Colonic mucosa (tissue), 4 donors: Measurements from ENCODE around the gene RBP2. TPM values are rescaled to one million over a fixed set of nuclear protein-coding genes. Genes with fewer than 3 reads are reported as not detected.

Experiments used
- DNase-seq: peaks from one replicate; pipeline ENCODE4 v3.0.0-alpha.2; 2020
- H3K27ac ChIP-seq: fragments of 200-600 bp; one replicate; pipeline ENCODE4 v1.8.0; 2021
- H3K27me3 ChIP-seq: fragments of 200-600 bp; one replicate; pipeline ENCODE4 v1.8.0; 2021
- H3K36me3 ChIP-seq: fragments of 200-600 bp; one replicate; pipeline ENCODE4 v1.8.0; 2021
- H3K4me1 ChIP-seq: fragments of 200-600 bp; one replicate; pipeline ENCODE4 v1.8.0; 2021; ENCODE audit warnings: mild to moderate bottlenecking
- H3K4me3 ChIP-seq: fragments of 200-600 bp; one replicate; pipeline ENCODE4 v1.8.0; 2021
- H3K9ac ChIP-seq, 2 donors: one replicate each; pipeline ENCODE4 v1.7.0; 2013; ENCODE audit warnings: control low read depth in 2 of 2, low read depth in 2 of 2, low read length in 2 of 2
- H3K9me3 ChIP-seq: fragments of 200-600 bp; one replicate; pipeline ENCODE4 v1.8.0; 2021
- intact Hi-C: fragments of 100-400 bp; cut with DNase I; formaldehyde crosslinking; loops from one replicate; pipeline ENCODE4 v1.14.1; 2022
- total RNA-seq, 2 donors: library from RNA; stranded (reverse); fragmentation: NEBNext Ultra II Directional in 1 of 2; extraction: Animal tissue kit (Norgen Biotek cat#: 25700) in 1 of 2; gene quantifications; one replicate each; pipeline ENCODE4 v1.2.1, GENCODE V29; 2021
- TF ChIP-seq, protein P1 (sequence below): fragments of 200-600 bp; IDR thresholded peaks from one replicate; pipeline ENCODE4 v1.8.0; 2022; ENCODE audit warnings: antibody characterized with exemption, mild to moderate bottlenecking
- donor health status: healthy.
- donor health status: DM: no; HTN: no; CAD: no.
- donor health status: DM: no; HTN: no; CAD: no.

The RBP2 gene
- total RNA-seq, 2 donors from 2014 or later: 1.4 to 3.1 TPM

- Histone ChIP-seq H3K9me3 (no peaks in the 10 kb centered on the region), H3K27ac (no peak overlapping the region), H3K9ac (no peak overlapping the region), H3K27me3 (no peaks in the 10 kb centered on the region), H3K4me1 (no peaks in the 10 kb centered on the region), H3K36me3 (no peaks in the 10 kb centered on the region), H3K4me3 (no peak overlapping the region)
- TF ChIP-seq, protein P1, sequence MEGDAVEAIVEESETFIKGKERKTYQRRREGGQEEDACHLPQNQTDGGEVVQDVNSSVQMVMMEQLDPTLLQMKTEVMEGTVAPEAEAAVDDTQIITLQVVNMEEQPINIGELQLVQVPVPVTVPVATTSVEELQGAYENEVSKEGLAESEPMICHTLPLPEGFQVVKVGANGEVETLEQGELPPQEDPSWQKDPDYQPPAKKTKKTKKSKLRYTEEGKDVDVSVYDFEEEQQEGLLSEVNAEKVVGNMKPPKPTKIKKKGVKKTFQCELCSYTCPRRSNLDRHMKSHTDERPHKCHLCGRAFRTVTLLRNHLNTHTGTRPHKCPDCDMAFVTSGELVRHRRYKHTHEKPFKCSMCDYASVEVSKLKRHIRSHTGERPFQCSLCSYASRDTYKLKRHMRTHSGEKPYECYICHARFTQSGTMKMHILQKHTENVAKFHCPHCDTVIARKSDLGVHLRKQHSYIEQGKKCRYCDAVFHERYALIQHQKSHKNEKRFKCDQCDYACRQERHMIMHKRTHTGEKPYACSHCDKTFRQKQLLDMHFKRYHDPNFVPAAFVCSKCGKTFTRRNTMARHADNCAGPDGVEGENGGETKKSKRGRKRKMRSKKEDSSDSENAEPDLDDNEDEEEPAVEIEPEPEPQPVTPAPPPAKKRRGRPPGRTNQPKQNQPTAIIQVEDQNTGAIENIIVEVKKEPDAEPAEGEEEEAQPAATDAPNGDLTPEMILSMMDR: no peak
- DNase-seq: no peak
- intact Hi-C loops: no loop called here
Observed at GRCh38 chr3:139517321-139518065, 41.2 kb upstream of the RBP2 start.

GRCh38 chr3:139514741-139515140 lies 38.4 kb upstream of the RBP2 start:
- intact Hi-C loops: no loop called here

GRCh38 chr3:139509631-139510030 lies 33.3 kb upstream of the RBP2 start:
- H3K27ac ChIP-seq: no peak overlapping the region
- no peaks in the 10 kb centered on the region for H3K9me3 ChIP-seq
- TF ChIP-seq, protein P1: no peak
- H3K36me3 ChIP-seq: no peaks in the 10 kb centered on the region
- H3K27me3 ChIP-seq: no peaks in the 10 kb centered on the region
- no peak overlapping the region for H3K9ac ChIP-seq
- no peak overlapping the region for H3K4me3 ChIP-seq
- H3K4me1 ChIP-seq: no peaks in the 10 kb centered on the region
- intact Hi-C loops: no loop called here
- no peak for DNase-seq

More at GRCh38 chr3:139514741-139515140, 38.4 kb upstream of the RBP2 start:
- DNase-seq: no peak
- Histone ChIP-seq H3K4me3 (no peak overlapping the region), H3K27ac (no peak overlapping the region), H3K9ac (no peak overlapping the region), H3K4me1 (no peaks in the 10 kb centered on the region), H3K36me3 (no peaks in the 10 kb centered on the region), H3K27me3 (no peaks in the 10 kb centered on the region), H3K9me3 (no peaks in the 10 kb centered on the region)
- TF ChIP-seq, protein P1: no peak

GRCh38 chr3:139506766-139507165 lies 30.4 kb upstream of the RBP2 start:
- intact Hi-C loops: no loop called here
- Histone ChIP-seq H3K27ac (no peak overlapping the region), H3K9me3 (no peaks in the 10 kb centered on the region), H3K4me1 (no peaks in the 10 kb centered on the region), H3K9ac (no peak overlapping the region), H3K27me3 (no peaks in the 10 kb centered on the region), H3K4me3 (no peak overlapping the region), H3K36me3 (no peaks in the 10 kb centered on the region)
- DNase-seq: no peak
- TF ChIP-seq, protein P1: no peak

- no peaks in the 10 kb centered on the region for H3K36me3 ChIP-seq
- H3K27ac ChIP-seq: no peak overlapping the region
- no peaks in the 10 kb centered on the region for H3K9me3 ChIP-seq
- intact Hi-C loops: no loop called here
- H3K27me3 ChIP-seq: no peaks in the 10 kb centered on the region
- H3K4me3 ChIP-seq: no peak overlapping the region
- no peak for DNase-seq
- TF ChIP-seq, protein P1: no peak
- no peak overlapping the region for H3K9ac ChIP-seq
- no peaks in the 10 kb centered on the region for H3K4me1 ChIP-seq
Observed at GRCh38 chr3:139505829-139506386, 29.6 kb upstream of the RBP2 start.
